Measurements from ENCODE around the gene TGOLN2. TPM values are rescaled to one million over a fixed set of nuclear protein-coding genes. Genes with fewer than 3 reads are reported as not detected.

TGOLN2 gene
- total and polyA plus RNA-seq, 4 donors = 56.7 to 114 (median 67.5) TPM

GRCh38 chr2:85340034-85340892 is 12.5 kb upstream of the TGOLN2 start:
- Histone ChIP-seq H3K4me1 (ENCODE audit: control insufficient read depth in 4 of 4, insufficient read depth in 4 of 4, low read length in 3 of 4) (peaks cover 0 to 15% (median 10%) of the 10 kb centered on the region in 4 donors), H3K27ac (ENCODE audit: low read depth in 1 of 2, low read length in 2 of 2) (peak overlapping the region; percentile 56 to 57), H3K9me3 (ENCODE audit: control insufficient read depth in 4 of 4, low read length in 3 of 4) (no peaks in the 10 kb centered on the region), H3K36me3 (ENCODE audit: control insufficient read depth in 4 of 4, insufficient read depth in 3 of 4, low read depth in 1 of 4, low read length in 3 of 4) (peaks cover 2 to 22% (median 14%) of the 10 kb centered on the region in 4 donors), H3K27me3 (ENCODE audit: control insufficient read depth in 4 of 4, insufficient read depth in 4 of 4, low read length in 3 of 4) (no peaks in the 10 kb centered on the region), H3K9ac (ENCODE audit: low read depth in 1 of 2, low read length in 2 of 2) (no peak overlapping the region), H3K4me3 (ENCODE audit: low read depth in 1 of 3, low read length in 3 of 3) (peak overlapping the region in 1 of 3 donors; percentile 18)
- no peak for DNase-seq (ENCODE audit: low spot score)
- 26% methylated on average over 13 of the region's 13 CpGs for WGBS
- no peak for TF ChIP-seq NR2F2 (IDR thresholded peaks at IDR 0.05)
- no peak for TF ChIP-seq SP1 (IDR thresholded peaks at IDR 0.05)
- no peak for TF ChIP-seq TAF1 (conservative IDR thresholded peaks at IDR 0.05)
- TF ChIP-seq ATF3 (IDR thresholded peaks at IDR 0.05) = no peak
- no peak for TF ChIP-seq HNF4G (IDR thresholded peaks at IDR 0.05)
- TF ChIP-seq EGR1 (IDR thresholded peaks at IDR 0.05; ENCODE audit: low read depth in 2 of 2) = no peak
- peak; percentile 61 for TF ChIP-seq YY1 (IDR thresholded peaks at IDR 0.05)
- TF ChIP-seq JUND (IDR thresholded peaks at IDR 0.05) = no peak
- peak; percentile 23 to 24 for TF ChIP-seq HNF4A (conservative IDR thresholded peaks at IDR 0.05)
- TF ChIP-seq GABPA (IDR thresholded peaks at IDR 0.05 in 1 of 2, conservative IDR thresholded peaks at IDR 0.05 in 1 of 2) = no peak
- TF ChIP-seq RXRA (IDR thresholded peaks at IDR 0.05) = peak in 1 of 2 donors; percentile 30
- no peak for TF ChIP-seq MAX (IDR thresholded peaks at IDR 0.05)
- TF ChIP-seq FOXA1 (IDR thresholded peaks at IDR 0.05) = no peak
- no peak for TF ChIP-seq FOXA2 (IDR thresholded peaks at IDR 0.05)
- TF ChIP-seq, protein P1, sequence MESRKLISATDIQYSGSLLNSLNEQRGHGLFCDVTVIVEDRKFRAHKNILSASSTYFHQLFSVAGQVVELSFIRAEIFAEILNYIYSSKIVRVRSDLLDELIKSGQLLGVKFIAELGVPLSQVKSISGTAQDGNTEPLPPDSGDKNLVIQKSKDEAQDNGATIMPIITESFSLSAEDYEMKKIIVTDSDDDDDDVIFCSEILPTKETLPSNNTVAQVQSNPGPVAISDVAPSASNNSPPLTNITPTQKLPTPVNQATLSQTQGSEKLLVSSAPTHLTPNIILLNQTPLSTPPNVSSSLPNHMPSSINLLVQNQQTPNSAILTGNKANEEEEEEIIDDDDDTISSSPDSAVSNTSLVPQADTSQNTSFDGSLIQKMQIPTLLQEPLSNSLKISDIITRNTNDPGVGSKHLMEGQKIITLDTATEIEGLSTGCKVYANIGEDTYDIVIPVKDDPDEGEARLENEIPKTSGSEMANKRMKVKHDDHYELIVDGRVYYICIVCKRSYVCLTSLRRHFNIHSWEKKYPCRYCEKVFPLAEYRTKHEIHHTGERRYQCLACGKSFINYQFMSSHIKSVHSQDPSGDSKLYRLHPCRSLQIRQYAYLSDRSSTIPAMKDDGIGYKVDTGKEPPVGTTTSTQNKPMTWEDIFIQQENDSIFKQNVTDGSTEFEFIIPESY (IDR thresholded peaks at IDR 0.05) = no peak
- TF ChIP-seq REST (IDR thresholded peaks at IDR 0.05) = no peak
- TF ChIP-seq RAD21 (IDR thresholded peaks at IDR 0.05) = peak in 1 of 2 donors; percentile 2
- TF ChIP-seq, protein P2, sequence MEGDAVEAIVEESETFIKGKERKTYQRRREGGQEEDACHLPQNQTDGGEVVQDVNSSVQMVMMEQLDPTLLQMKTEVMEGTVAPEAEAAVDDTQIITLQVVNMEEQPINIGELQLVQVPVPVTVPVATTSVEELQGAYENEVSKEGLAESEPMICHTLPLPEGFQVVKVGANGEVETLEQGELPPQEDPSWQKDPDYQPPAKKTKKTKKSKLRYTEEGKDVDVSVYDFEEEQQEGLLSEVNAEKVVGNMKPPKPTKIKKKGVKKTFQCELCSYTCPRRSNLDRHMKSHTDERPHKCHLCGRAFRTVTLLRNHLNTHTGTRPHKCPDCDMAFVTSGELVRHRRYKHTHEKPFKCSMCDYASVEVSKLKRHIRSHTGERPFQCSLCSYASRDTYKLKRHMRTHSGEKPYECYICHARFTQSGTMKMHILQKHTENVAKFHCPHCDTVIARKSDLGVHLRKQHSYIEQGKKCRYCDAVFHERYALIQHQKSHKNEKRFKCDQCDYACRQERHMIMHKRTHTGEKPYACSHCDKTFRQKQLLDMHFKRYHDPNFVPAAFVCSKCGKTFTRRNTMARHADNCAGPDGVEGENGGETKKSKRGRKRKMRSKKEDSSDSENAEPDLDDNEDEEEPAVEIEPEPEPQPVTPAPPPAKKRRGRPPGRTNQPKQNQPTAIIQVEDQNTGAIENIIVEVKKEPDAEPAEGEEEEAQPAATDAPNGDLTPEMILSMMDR (IDR thresholded peaks at IDR 0.05; ENCODE audit: low read depth, low read length, missing input control) = no peak
